ENCODE measurements around the gene LCLAT1. TPM values are rescaled to one million over a fixed set of nuclear protein-coding genes. Genes with fewer than 3 reads are reported as not detected.

The LCLAT1 gene
- total and polyA plus RNA-seq, 4 donors = 2.4 to 14.6 (median 10.7) TPM

GRCh38 chr2:30645081-30645744 lies 198.2 kb downstream of the LCLAT1 start:
- no peak for DNase-seq (ENCODE audit: low spot score)
- H3K36me3 ChIP-seq (ENCODE audit: control insufficient read depth in 4 of 4, insufficient read depth in 3 of 4, low read depth in 1 of 4, low read length in 3 of 4) = peaks cover 0 to 4% (median 0%) of the 10 kb centered on the region in 4 donors
- no peaks in the 10 kb centered on the region for H3K4me1 ChIP-seq (ENCODE audit: control insufficient read depth in 4 of 4, insufficient read depth in 4 of 4, low read length in 3 of 4)
- no peak overlapping the region for H3K27ac ChIP-seq (ENCODE audit: low read depth in 1 of 2, low read length in 2 of 2)
- no peaks in the 10 kb centered on the region for H3K27me3 ChIP-seq (ENCODE audit: control insufficient read depth in 4 of 4, insufficient read depth in 4 of 4, low read length in 3 of 4)
- H3K9me3 ChIP-seq (ENCODE audit: control insufficient read depth in 4 of 4, low read length in 3 of 4) = no peaks in the 10 kb centered on the region
- no peak overlapping the region for H3K4me3 ChIP-seq (ENCODE audit: low read depth in 1 of 3, low read length in 3 of 3)
- 97% methylated on average over 3 of the region's 3 CpGs for WGBS
- TF ChIP-seq ZBTB33 (IDR thresholded peaks at IDR 0.05) = no peak
- no peak for TF ChIP-seq HNF4A (conservative IDR thresholded peaks at IDR 0.05)
- TF ChIP-seq JUND (IDR thresholded peaks at IDR 0.05) = no peak
- TF ChIP-seq REST (IDR thresholded peaks at IDR 0.05) = no peak
- no peak for TF ChIP-seq ATF3 (IDR thresholded peaks at IDR 0.05)
- no peak for TF ChIP-seq HNF4G (IDR thresholded peaks at IDR 0.05)
- no peak for TF ChIP-seq MAX (IDR thresholded peaks at IDR 0.05)
- no peak for TF ChIP-seq NR2F2 (IDR thresholded peaks at IDR 0.05)
- TF ChIP-seq FOXA2 (IDR thresholded peaks at IDR 0.05) = no peak
- no peak for TF ChIP-seq SP1 (IDR thresholded peaks at IDR 0.05)
- TF ChIP-seq YY1 (IDR thresholded peaks at IDR 0.05) = no peak
- H3K9ac ChIP-seq (ENCODE audit: low read depth in 1 of 2, low read length in 2 of 2) = no peak overlapping the region

- Histone ChIP-seq H3K9ac (ENCODE audit: low read depth in 1 of 2, low read length in 2 of 2) (no peak overlapping the region), H3K4me1 (ENCODE audit: control insufficient read depth in 4 of 4, insufficient read depth in 4 of 4, low read length in 3 of 4) (no peaks in the 10 kb centered on the region), H3K36me3 (ENCODE audit: control insufficient read depth in 4 of 4, insufficient read depth in 3 of 4, low read depth in 1 of 4, low read length in 3 of 4) (peaks cover 0 to 4% (median 0%) of the 10 kb centered on the region in 4 donors), H3K4me3 (ENCODE audit: low read depth in 1 of 3, low read length in 3 of 3) (no peak overlapping the region), H3K27ac (ENCODE audit: low read depth in 1 of 2, low read length in 2 of 2) (no peak overlapping the region), H3K27me3 (ENCODE audit: control insufficient read depth in 4 of 4, insufficient read depth in 4 of 4, low read length in 3 of 4) (no peaks in the 10 kb centered on the region), H3K9me3 (ENCODE audit: control insufficient read depth in 4 of 4, low read length in 3 of 4) (no peaks in the 10 kb centered on the region)
- DNase-seq (ENCODE audit: low spot score) = no peak
- WGBS = 82% methylated on average over 3 of the region's 3 CpGs
- TF ChIP-seq ZBTB33 (IDR thresholded peaks at IDR 0.05) (no peak), FOXA1 (IDR thresholded peaks at IDR 0.05) (no peak), TAF1 (conservative IDR thresholded peaks at IDR 0.05) (no peak), RXRA (IDR thresholded peaks at IDR 0.05) (no peak), JUND (IDR thresholded peaks at IDR 0.05) (no peak), CTCF (IDR thresholded peaks at IDR 0.05; ENCODE audit: low read depth, low read length, missing input control) (no peak), REST (IDR thresholded peaks at IDR 0.05) (no peak), YY1 (IDR thresholded peaks at IDR 0.05) (no peak), SP1 (IDR thresholded peaks at IDR 0.05) (no peak), HNF4G (IDR thresholded peaks at IDR 0.05) (no peak), HNF4A (conservative IDR thresholded peaks at IDR 0.05) (no peak), EGR1 (IDR thresholded peaks at IDR 0.05; ENCODE audit: low read depth in 2 of 2) (no peak), FOXA2 (IDR thresholded peaks at IDR 0.05) (no peak), ATF3 (IDR thresholded peaks at IDR 0.05) (no peak), RAD21 (IDR thresholded peaks at IDR 0.05) (no peak), NR2F2 (IDR thresholded peaks at IDR 0.05) (no peak)
Observed at GRCh38 chr2:30645745-30646119, 198.7 kb downstream of the LCLAT1 start.
